H9 (cell line): ENCODE data around the gene NME5. TPM values are rescaled to one million over a fixed set of nuclear protein-coding genes. Genes with fewer than 3 reads are reported as not detected.

Experiments used
- DNase-seq: peaks from one replicate; pipeline ENCODE4 v3.0.0-alpha.2; 2017
- H2AFZ ChIP-seq: one replicate; pipeline ENCODE4 v1.6.1; 2013; ENCODE audit warnings: mild to moderate bottlenecking, low read length, control low read depth, moderate library complexity
- H2AK5ac ChIP-seq: 2 replicates; pipeline ENCODE4 v1.6.1; 2013; ENCODE audit warnings: low read length, control low read depth, mixed read lengths; ENCODE audit not compliant: insufficient read length
- H2BK120ac ChIP-seq: one replicate; pipeline ENCODE4 v1.6.1; 2013; ENCODE audit warnings: low read depth, mild to moderate bottlenecking, low read length, control low read depth, inconsistent platforms; ENCODE audit not compliant: poor library complexity, severe bottlenecking
- H2BK12ac ChIP-seq: 2 replicates; pipeline ENCODE4 v1.6.1; 2013; ENCODE audit warnings: low read length, control low read depth, mixed read lengths, low read depth; ENCODE audit not compliant: insufficient read length
- H2BK15ac ChIP-seq: 2 replicates; pipeline ENCODE4 v1.6.1; 2013; ENCODE audit warnings: low read depth, low read length, control low read depth
- H2BK20ac ChIP-seq: one replicate; pipeline ENCODE4 v1.6.1; 2013; ENCODE audit warnings: low read depth, mild to moderate bottlenecking, low read length, control low read depth, inconsistent platforms; ENCODE audit not compliant: poor library complexity, severe bottlenecking
- H2BK5ac ChIP-seq: 2 replicates; pipeline ENCODE4 v1.6.1; 2013; ENCODE audit warnings: low read length, control low read depth, mixed read lengths; ENCODE audit not compliant: insufficient read length
- H3K14ac ChIP-seq: 2 replicates; pipeline ENCODE4 v1.6.1; 2013; ENCODE audit warnings: low read length, control low read depth; ENCODE audit not compliant: insufficient read depth
- H3K18ac ChIP-seq: 2 replicates; pipeline ENCODE4 v1.6.1; 2013; ENCODE audit warnings: low read depth, mild to moderate bottlenecking, mixed read lengths, low read length, control low read depth; ENCODE audit not compliant: insufficient read length
- H3K23ac ChIP-seq: 2 replicates; pipeline ENCODE4 v1.6.1; 2013; ENCODE audit warnings: low read length, control low read depth, mixed read lengths, low read depth; ENCODE audit not compliant: insufficient read length
- H3K23me2 ChIP-seq: 2 replicates; pipeline ENCODE4 v1.6.1; 2013; ENCODE audit warnings: low read depth, mild to moderate bottlenecking, mixed read lengths, low read length, control low read depth; ENCODE audit not compliant: insufficient read length, poor library complexity, severe bottlenecking
- H3K27ac ChIP-seq: 2 replicates; pipeline ENCODE4 v1.5.1; 2013; ENCODE audit warnings: low read length, control low read depth, mixed read lengths, low read depth; ENCODE audit not compliant: insufficient read length
- H3K27me3 ChIP-seq: 2 replicates; pipeline ENCODE4 v1.6.1; 2013; ENCODE audit warnings: low read length, control low read depth, inconsistent platforms; ENCODE audit not compliant: insufficient read depth
- H3K4ac ChIP-seq: 2 replicates; pipeline ENCODE4 v1.6.1; 2013; ENCODE audit warnings: low read depth, mild to moderate bottlenecking, control low read depth, inconsistent platforms, low read length, moderate library complexity
- H3K4me1 ChIP-seq: 2 replicates; pipeline ENCODE4 v1.6.1; 2013; ENCODE audit warnings: low read length, control low read depth, inconsistent platforms; ENCODE audit not compliant: insufficient read depth
- H3K4me2 ChIP-seq: 2 replicates; pipeline ENCODE4 v1.6.1; 2013; ENCODE audit warnings: low read length, control low read depth, mixed read lengths; ENCODE audit not compliant: insufficient read length, insufficient read depth
- H3K56ac ChIP-seq: 2 replicates; pipeline ENCODE4 v1.6.1; 2013; ENCODE audit warnings: low read depth, mild to moderate bottlenecking, mixed read lengths, low read length, control low read depth; ENCODE audit not compliant: insufficient read length
- H3K79me1 ChIP-seq: 2 replicates; pipeline ENCODE4 v1.6.1; 2013; ENCODE audit warnings: low read depth, mild to moderate bottlenecking, moderate library complexity, low read length, control low read depth, inconsistent platforms; ENCODE audit not compliant: insufficient read depth, poor library complexity, severe bottlenecking
- H3K79me2 ChIP-seq: 2 replicates; pipeline ENCODE4 v1.6.1; 2013; ENCODE audit warnings: low read length, control low read depth, inconsistent platforms; ENCODE audit not compliant: insufficient read depth
- H3K9ac ChIP-seq: 2 replicates; pipeline ENCODE4 v1.6.1; 2013; ENCODE audit warnings: low read length, control low read depth, mixed read lengths; ENCODE audit not compliant: insufficient read length; ENCODE audit errors: extremely low read depth
- H3K9me3 ChIP-seq: one replicate; pipeline ENCODE4 v1.6.1; 2013; ENCODE audit warnings: low read depth, low read length, inconsistent platforms; ENCODE audit not compliant: control insufficient read depth
- H3T11ph ChIP-seq: one replicate; pipeline ENCODE4 v1.6.1; 2013; ENCODE audit warnings: mild to moderate bottlenecking, low read length, control low read depth, inconsistent platforms
- H4K20me1 ChIP-seq: one replicate; pipeline ENCODE4 v1.6.1; 2013; ENCODE audit not compliant: control insufficient read depth, insufficient read length, insufficient read depth
- H4K5ac ChIP-seq: 2 replicates; pipeline ENCODE4 v1.6.1; 2013; ENCODE audit warnings: low read depth, mild to moderate bottlenecking, mixed read lengths, low read length, control low read depth; ENCODE audit not compliant: insufficient read length
- H4K8ac ChIP-seq: replicated peaks from 2 replicates; pipeline ENCODE4 v1.6.1; 2013; ENCODE audit warnings: low read length, control low read depth, mixed read lengths, low read depth; ENCODE audit not compliant: insufficient read length
- H4K91ac ChIP-seq: 2 replicates; pipeline ENCODE4 v1.6.1; 2013; ENCODE audit warnings: low read depth, mild to moderate bottlenecking, moderate library complexity, mixed read lengths, low read length, control low read depth; ENCODE audit not compliant: insufficient read length
- H3K27ac Mint-ChIP-seq, 3 experiments: 2 replicates in 2 of 3; 3 replicates in 1 of 3; pipeline ENCODE4 v1.8.0; 2020 to 2021; ENCODE audit warnings: mixed read lengths in 3 of 3, mild to moderate bottlenecking in 1 of 3, moderate library complexity in 1 of 3
- H3K27me3 Mint-ChIP-seq: 2 replicates; pipeline ENCODE4 v1.8.0; 2021; ENCODE audit warnings: low read depth, mild to moderate bottlenecking, moderate library complexity, mixed read lengths
- H3K36me3 Mint-ChIP-seq, 3 experiments: 2 replicates in 2 of 3; 3 replicates in 1 of 3; pipeline ENCODE4 v1.8.0; 2020 to 2021; ENCODE audit warnings: low read depth in 3 of 3, mixed read lengths in 3 of 3; ENCODE audit not compliant: insufficient read depth in 1 of 3
- H3K4me1 Mint-ChIP-seq, 2 experiments: 2 replicates each; pipeline ENCODE4 v1.8.0; 2020; ENCODE audit warnings: mixed read lengths in 2 of 2
- H3K4me3 Mint-ChIP-seq, 2 experiments: 2 replicates in 1 of 2; 3 replicates in 1 of 2; pipeline ENCODE4 v1.8.0; 2020 to 2021; ENCODE audit warnings: mild to moderate bottlenecking in 2 of 2, mixed read lengths in 2 of 2, moderate library complexity in 1 of 2
- H3K9me3 Mint-ChIP-seq, 2 experiments: 2 replicates in 1 of 2; 3 replicates in 1 of 2; pipeline ENCODE4 v1.8.0; 2020; ENCODE audit warnings: mild to moderate bottlenecking in 2 of 2, mixed read lengths in 2 of 2, moderate library complexity in 1 of 2
- CTCF ChIP-seq: fragments of 200-600 bp; sonication (generic); conservative IDR thresholded peaks from 3 replicates; pipeline ENCODE4 v1.8.0; 2021; ENCODE audit warnings: antibody characterized with exemption, mild to moderate bottlenecking
- WGBS: extraction: QIAGEN DNeasy Blood & Tissue Kit; methylation state at CpG from one replicate; pipeline ENCODE4 v1.1.7; 2013; ENCODE audit warnings: missing lambda C conversion rate, low lambda C conversion rate, mixed read lengths; ENCODE audit not compliant: insufficient read length; ENCODE audit errors: extremely low coverage; 5-methylcytosine and 5-hydroxymethylcytosine counted together
- total RNA-seq: library from RNA; stranded (reverse); gene quantifications from 2 replicates; pipeline ENCODE4 v1.2.1, GENCODE V29; 2021

The NME5 gene
- total RNA-seq, 1 experiment from 2014 or later, result 0.96 TPM

GRCh38 chr5:138096997-138097828 is 42.0 kb downstream of the NME5 start:
- H2BK120ac ChIP-seq, result no peak overlapping the region
- no peaks in the 10 kb centered on the region for H4K20me1 ChIP-seq
- H3K79me2 ChIP-seq, result no peaks in the 10 kb centered on the region
- no peak overlapping the region for H2BK20ac ChIP-seq
- no peak overlapping the region for H3K14ac ChIP-seq
- no peak overlapping the region for H2BK5ac ChIP-seq
- H4K5ac ChIP-seq, result no peak overlapping the region
- no CpG with 5 or more reads among the region's 11 CpGs for WGBS
- no peak overlapping the region for H3K56ac ChIP-seq
- no peak overlapping the region for H4K8ac ChIP-seq
- H3K27me3 ChIP-seq, result peaks cover 43% of the 10 kb centered on the region
- H4K91ac ChIP-seq, result no peak overlapping the region
- H3K23ac ChIP-seq, result no peak overlapping the region
- H3K4ac ChIP-seq, result no peak overlapping the region
- no peak overlapping the region for H2AFZ ChIP-seq
- peaks cover 11% of the 10 kb centered on the region; the same call in 1 of the 2 replicates for H3K4me1 ChIP-seq
- H3K27ac Mint-ChIP-seq, result no peak overlapping the region
- H3K36me3 Mint-ChIP-seq, result no peaks in the 10 kb centered on the region
- H3K4me2 ChIP-seq, result no peak overlapping the region
- H3K9ac ChIP-seq, result no peak overlapping the region
- no peaks in the 10 kb centered on the region for H3K79me1 ChIP-seq
- H3K27me3 Mint-ChIP-seq, result peaks cover 92% of the 10 kb centered on the region
- no peak overlapping the region for H3K18ac ChIP-seq
- H3K4me3 Mint-ChIP-seq, result peak overlapping the region in 1 of 2 experiments; percentile 53; a peak in 2 of 5 replicates
- TF ChIP-seq CTCF, result no peak
- no peak overlapping the region for H3K27ac ChIP-seq
- H2BK12ac ChIP-seq, result no peak overlapping the region
- H3K23me2 ChIP-seq, result no peaks in the 10 kb centered on the region
- peaks cover 0 to 2% of the 10 kb centered on the region in 2 experiments; a peak in 2 of 5 replicates for H3K9me3 Mint-ChIP-seq
- H3K4me1 Mint-ChIP-seq, result peaks cover 61% of the 10 kb centered on the region in 2 experiments
- no peaks in the 10 kb centered on the region for H3K9me3 ChIP-seq
- DNase-seq, result no peak
- no peak overlapping the region for H2AK5ac ChIP-seq
- H3T11ph ChIP-seq, result no peak overlapping the region
- H2BK15ac ChIP-seq, result no peak overlapping the region
